Hair follicular keratinocyte (primary cell): ENCODE results near the gene C19orf33. TPM values are rescaled to one million over a fixed set of nuclear protein-coding genes. Genes with fewer than 3 reads are reported as not detected.

Experiments
- total RNA-seq: library from RNA; depleted of rRNA; stranded (reverse); fragments of >200 nt; gene quantifications from 2 replicates; pipeline ENCODE4 v1.2.3, GENCODE V29; 2015

C19orf33 gene
- 606 and 644 TPM in 2 replicates for total RNA-seq

GRCh38 chr19:38303517-38304351, at the start of gene C19orf33:
C19orf33 (plus strand) TSS chr19:38304251; CDS start chr19:38304262, 11 bp downstream.

GRCh38 chr19:38264486-38265212, 39.4 kb upstream of the C19orf33 start, which contains the start of gene SPINT2:
SPINT2 (plus strand) TSS chr19:38264573; CDS start chr19:38264893, 320 bp downstream.

GRCh38 chr19:38315657-38316476, 11.8 kb downstream of the C19orf33 start, which contains the start of gene YIF1B:
YIF1B (minus strand) TSS chr19:38315947; CDS start chr19:38315917, 30 bp downstream.

GRCh38 chr19:38319421-38320258, 15.6 kb downstream of the C19orf33 start, which contains the start of gene KCNK6:
KCNK6 (plus strand) TSS chr19:38319845; CDS start chr19:38319951, 106 bp downstream.

Other genes with a start within 250 kb of the C19orf33 start
- 2.0 and 2.3 TPM in 2 replicates for gene DPF1, start 80.0 kb upstream of the C19orf33 start, total RNA-seq
- 3.3 and 19.9 TPM in 2 replicates for gene PPP1R14A, start 47.9 kb upstream of the C19orf33 start, total RNA-seq
- 757 and 1,192 TPM in 2 replicates for gene SPINT2, start 39.7 kb upstream of the C19orf33 start, total RNA-seq
- gene YIF1B, start 11.7 kb downstream of the C19orf33 start, total RNA-seq: 121 and 122 TPM in 2 replicates
- 27.4 and 27.8 TPM in 2 replicates for gene KCNK6, start 15.6 kb downstream of the C19orf33 start, total RNA-seq
- gene CATSPERG, start 31.6 kb downstream of the C19orf33 start, total RNA-seq: 0.78 TPM in 1 of 2 replicates, not detected in the other
- 357 and 374 TPM in 2 replicates for gene PSMD8, start 70.3 kb downstream of the C19orf33 start, total RNA-seq
- gene GGN, start 83.8 kb downstream of the C19orf33 start, total RNA-seq: 0.08 and 0.55 TPM in 2 replicates
- gene SPRED3, start 84.4 kb downstream of the C19orf33 start, total RNA-seq: 1.6 and 3.2 TPM in 2 replicates
- 18.3 and 20.2 TPM in 2 replicates for gene FAM98C, start 98.8 kb downstream of the C19orf33 start, total RNA-seq
- not detected in 2 replicates for gene RASGRP4, start 122.0 kb downstream of the C19orf33 start, total RNA-seq
- 1.8 and 3.7 TPM in 2 replicates for gene RYR1, start 129.4 kb downstream of the C19orf33 start, total RNA-seq